ENCODE results near the gene SGK1. TPM values are rescaled to one million over a fixed set of nuclear protein-coding genes. Genes with fewer than 3 reads are reported as not detected.
"Not testable (repeated sequence)": the region's sequence is repeated elsewhere in the genome, so short reads cannot be mapped to it uniquely, and the experiment has no call there.

The SGK1 gene
- total RNA-seq, 2 donors from 2014 or later = 63.5 to 728 TPM

DNA sequence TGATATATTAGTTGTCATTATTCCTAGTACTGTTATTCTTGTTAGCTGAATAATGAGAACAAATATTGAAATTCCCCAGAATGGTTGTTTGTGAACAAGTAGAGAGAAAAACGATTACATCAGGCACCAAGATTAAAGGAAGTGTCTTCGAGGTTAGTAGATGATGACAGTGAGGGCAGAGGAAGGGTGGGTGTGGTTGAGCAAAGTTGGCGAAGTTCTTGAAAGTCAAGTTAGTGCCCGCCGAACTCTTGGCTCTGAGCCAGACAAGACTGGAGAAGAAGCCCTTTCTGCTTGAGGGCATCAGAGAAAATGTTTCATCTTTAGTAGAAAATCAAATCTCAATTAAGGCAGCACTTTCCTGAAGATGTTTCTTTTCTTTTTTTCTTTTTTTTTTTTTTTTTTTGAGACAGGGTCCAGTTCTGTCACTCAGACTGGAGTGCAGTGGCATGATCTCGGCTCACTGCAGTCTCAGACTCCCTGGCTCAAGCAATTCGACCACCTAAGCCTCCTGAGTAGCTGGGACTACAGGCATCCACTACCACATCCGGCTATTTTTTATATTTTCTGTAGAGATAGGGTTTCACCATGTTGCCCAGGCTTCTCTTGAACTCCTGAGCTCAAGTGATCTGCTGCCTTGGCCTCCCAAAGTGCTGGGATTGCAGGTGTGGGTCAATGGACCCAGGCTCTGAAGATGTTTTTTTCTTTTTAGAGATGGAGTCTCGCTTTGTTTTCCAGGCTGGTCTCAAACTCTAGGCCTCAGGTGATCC is 77.1 kb downstream of the SGK1 start:
- ATAC-seq (no peak), DNase-seq (peak; percentile 50 to 62)
- intact Hi-C loops (cut with DNase I, micrococcal nuclease) = no loop called here

DNA sequence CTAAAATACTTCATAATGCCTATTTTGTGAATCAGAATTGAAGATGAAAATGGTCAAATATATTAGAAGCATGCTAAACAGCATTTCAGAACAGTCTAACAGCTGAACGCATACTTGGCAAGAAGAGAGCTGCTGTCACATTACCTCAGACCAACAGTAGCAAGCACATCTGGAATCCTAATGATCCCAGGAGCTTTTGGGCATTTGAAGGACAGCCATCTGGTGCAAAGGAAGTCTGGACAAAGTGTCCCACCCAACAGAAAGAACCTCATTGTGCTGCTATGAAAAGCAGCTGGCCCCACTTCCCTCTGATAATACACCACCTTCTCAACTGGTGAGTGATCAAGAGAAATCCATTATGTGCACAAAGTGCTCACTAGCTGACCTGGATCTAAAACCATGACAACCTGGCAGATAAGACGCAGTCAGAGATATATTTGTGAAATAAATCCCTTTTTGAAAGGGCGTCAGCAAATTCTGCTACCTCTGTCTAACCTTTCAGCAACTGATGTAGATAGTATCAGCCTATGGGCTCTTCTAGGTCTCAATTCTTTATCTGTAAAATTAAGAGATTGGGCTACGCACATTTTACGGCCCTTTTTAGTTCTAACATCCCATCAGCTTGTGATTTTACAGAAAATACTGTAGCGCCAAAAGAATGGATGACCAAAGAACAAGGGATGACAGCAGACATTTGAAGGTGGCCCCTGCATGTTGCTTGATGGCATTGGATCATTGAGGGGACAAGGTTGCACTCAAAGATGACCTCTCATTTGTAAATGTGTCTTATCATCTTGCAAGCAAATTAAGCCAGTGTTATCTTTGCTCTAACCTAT is 78.7 kb downstream of the SGK1 start:
- DNase-seq (no peak), ATAC-seq (no peak)
- intact Hi-C loops (cut with DNase I, micrococcal nuclease) = no loop called here

DNA sequence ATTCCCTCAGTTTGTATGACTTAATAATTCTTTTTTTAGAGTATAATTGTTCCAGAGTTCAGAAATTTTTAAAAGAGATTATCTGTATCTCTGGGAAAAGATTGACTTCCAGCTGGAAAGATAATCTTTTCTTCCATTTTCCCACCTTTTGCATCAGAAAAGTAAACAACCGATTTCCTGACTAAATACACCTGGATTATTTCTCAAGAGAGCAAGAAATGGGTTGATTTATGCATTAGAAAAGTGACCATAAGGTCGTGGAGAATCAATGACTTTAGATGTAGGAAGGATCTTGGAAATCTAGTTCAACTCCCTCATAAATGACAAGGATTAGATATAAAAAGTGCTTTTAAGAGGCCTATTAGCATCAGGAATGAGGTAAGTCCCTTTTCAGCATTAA is 79.9 kb downstream of the SGK1 start:
- DNase-seq (no peak), ATAC-seq (no peak)
- intact Hi-C loops (cut with DNase I, micrococcal nuclease) = no loop called here

DNA sequence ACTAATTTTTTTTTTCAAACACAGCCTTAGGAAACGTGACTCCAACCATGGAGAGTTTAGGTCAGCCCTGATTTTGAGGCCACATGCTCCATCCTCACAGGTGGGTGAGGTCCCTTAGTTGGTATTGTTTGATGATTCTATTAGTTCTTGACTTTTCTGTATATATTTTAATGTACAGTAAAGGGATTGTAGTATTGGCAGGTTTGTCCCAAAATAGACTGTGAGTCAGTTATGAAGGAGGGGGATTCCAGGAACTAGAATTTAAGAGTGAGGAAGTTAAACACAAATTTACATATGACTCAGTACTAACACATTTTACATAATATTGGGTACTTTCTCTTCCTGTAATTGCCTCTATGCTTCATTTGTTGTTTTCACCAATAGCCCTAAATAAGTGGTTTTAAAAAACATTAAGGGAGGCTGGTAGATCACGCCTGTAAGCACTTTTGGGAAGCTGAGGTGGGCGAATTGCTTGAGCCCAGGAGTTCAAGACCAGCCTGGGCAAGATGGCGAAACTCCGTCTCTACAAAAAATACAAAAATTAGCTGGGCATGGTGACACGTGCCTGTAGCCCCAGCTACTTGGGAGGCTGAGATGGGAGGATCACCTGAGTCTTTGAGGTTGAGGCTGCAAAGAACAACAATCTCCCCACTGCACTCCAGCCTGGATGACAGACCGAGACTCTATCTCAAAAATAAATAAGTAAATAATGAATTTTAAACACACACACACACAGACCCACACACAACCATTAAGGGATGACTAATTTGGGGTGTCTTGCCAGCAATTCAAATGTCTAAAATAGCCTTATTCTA is 81.8 kb downstream of the SGK1 start:
- ATAC-seq = no peak
- DNase-seq = no peak
- intact Hi-C loops (cut with DNase I, micrococcal nuclease) = no loop called here

DNA sequence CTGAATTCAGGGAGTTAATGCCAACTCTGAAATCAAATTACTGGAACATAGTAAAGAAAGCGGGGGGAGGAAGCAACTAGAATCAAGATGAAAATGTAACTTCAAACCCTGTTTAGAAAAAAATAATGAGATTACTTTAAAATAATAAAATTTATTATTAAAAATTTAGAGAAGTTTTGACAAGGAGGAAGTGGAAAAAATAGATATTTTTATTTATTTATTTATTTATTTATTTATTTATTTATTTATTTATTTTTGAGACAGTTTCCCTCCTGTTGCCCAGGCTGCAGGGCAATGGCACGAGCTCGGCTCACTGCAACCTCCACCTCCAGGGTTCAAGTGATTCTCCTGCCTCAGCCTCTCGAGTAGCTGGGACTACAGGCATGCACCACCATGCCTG is 82.6 kb downstream of the SGK1 start:
- DNase-seq; intact Hi-C loops (cut with DNase I, micrococcal nuclease); ATAC-seq: not testable (repeated sequence)

DNA sequence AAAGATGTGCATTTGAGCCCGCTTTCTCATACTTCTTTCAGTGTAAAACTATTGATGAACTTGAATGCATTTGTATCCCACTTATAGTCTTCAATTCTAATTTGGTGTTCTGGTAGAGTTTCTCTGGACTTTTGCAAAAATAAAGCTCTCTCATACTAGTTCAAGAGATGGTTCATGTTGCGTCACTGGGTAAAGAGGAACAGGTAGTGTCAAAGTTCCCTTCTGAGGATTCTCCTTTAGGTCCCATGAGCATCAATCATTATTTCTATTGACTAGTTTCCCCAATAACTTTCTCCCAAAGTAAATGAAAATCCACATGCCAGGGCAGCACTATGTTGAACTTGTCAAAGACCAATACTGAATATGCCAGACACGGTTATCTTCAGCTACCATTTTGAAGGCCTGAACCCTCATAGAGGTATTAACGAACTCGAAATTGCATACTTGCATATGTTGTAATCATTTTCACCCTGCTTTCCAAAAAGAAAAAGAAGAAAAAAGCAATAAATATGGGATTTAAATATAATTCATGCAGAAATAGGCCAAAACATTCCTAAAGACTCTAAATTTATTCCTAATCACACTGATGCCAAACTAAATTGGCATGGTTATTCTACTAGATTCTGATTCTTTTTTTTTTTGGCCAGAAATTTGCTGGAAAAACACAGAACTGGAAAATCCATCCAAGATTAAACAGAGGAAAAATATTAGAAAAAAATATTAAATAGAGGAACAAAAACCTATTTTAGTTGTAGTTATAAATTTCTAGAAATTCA is 84.5 kb downstream of the SGK1 start:
- DNase-seq = no peak
- intact Hi-C loops (cut with DNase I, micrococcal nuclease) = no loop called here
- no peak for ATAC-seq

DNA sequence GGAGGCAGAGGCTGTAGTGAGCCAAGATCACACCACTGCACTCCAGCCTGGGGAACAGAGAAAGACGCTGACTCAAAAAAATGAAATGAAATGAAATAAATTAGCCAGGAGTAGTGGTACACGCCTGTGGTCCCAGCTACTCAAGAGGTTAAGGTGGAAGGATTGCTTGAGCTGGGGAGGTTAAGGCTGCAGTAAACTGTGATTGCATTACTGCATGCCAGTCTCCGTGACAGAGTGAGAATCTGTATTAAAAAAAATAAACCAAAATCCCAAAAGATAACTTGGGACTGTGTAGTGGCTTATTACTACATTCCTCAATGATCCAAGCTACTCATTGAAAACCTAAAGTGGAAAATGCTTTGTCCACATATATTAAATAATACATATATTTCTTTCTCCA is 87.0 kb downstream of the SGK1 start:
- no peak for DNase-seq
- intact Hi-C loops (cut with DNase I, micrococcal nuclease) = no loop called here
- ATAC-seq = no peak

DNA sequence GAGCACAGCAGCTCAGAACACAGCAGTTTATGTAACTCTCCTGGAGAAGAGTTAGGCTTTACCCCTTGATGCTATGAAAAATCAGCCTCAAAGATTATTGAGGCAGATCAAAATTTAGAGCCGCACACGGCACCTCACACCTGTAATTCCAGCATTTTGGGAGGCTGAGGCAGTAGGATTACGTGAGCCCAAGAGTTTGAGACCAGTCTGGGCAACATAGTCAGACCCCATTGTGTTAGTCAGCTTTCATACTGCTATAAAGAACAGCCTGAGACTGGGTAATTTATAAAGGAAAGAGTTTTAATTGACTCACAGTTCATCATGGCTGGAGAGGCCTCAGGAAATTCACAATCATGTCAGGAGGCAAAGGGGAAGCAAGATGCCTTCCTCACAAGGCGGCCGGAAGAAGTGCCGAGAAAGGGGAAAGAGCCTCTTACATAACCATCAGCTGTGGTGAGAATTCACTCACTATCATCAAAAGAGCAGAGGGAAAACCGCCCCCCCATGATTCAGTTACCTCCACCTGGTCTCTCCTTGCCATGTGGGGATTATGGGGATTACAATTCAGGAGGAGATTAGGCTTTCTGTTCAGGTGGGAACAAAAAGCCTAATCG is 87.7 kb downstream of the SGK1 start:
- ATAC-seq (no peak), DNase-seq (peak in 1 of 2 donors; percentile 13)
- intact Hi-C loops (cut with DNase I, micrococcal nuclease) = no loop called here

DNA sequence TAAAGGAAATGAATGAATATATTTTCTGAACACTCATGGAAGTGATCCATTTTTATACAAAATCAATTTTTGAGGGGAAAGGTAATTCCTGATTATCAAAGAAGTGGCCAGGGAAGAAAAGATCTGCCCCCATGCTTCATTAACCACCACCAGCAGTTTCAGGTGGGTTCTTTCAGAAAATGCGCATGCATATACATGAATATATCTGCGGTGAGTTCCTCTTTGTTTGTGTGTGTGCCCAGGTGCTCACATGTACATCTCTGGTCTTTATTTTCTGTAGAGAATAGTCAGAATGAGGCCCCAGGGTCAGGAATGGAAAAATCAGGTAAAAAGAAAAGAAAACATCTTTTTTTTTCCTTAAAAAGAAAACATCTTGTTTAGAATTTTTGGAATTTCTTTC is 88.4 kb downstream of the SGK1 start:
- intact Hi-C loops (cut with DNase I, micrococcal nuclease) = no loop called here
- no peak for DNase-seq
- ATAC-seq = no peak

DNA sequence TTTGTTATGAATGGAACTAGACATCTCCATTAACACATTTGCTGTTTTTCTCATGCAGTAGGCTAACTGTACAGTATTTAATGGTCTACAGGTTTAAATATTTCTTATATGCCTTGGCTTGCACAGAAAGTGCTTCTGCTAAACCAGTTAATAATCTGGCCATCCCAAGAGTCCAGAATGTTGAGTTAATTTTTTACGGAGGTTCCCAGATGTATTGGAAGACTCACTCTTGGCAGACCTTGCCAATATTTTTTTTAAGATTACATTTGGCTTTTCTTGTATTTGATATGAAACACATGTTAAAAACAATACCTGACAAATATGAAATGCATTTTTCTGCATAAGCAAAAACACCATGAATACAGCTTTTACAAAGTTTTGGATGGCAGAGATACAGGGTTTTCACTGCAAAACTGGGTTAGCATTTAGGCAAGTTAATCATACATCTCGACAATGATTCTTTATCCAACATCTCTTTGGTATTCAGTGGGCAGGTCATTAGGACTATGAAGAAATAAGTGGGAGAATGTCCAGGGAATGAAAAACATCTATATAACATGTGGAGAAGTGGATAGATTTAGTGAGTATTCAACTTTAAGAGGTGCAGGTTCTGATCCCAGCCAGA is 94.0 kb downstream of the SGK1 start:
- no peak for DNase-seq
- ATAC-seq = no peak
- intact Hi-C loops (cut with DNase I, micrococcal nuclease) = no loop called here

DNA sequence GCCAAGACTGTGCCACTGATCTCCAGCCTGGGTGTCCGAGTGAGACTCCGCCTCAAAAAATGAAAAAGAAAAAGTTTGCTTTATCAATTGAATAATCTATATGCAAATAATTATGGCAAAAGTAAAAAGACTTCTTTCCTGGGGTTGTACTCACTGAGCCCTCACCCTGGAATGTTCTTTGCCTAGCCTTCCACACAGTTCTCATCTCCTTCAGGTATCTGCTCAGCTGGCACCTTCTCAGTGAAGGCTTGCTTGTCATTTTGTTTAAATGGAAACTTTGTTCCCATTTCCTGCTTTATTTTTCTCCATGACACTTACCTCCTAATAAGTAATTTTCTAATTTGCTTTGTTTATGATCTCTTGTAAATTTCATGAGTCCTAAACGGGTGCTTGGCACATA is 96.7 kb downstream of the SGK1 start:
- intact Hi-C loops (cut with DNase I, micrococcal nuclease) = no loop called here
- ATAC-seq (no peak), DNase-seq (no peak)

DNA sequence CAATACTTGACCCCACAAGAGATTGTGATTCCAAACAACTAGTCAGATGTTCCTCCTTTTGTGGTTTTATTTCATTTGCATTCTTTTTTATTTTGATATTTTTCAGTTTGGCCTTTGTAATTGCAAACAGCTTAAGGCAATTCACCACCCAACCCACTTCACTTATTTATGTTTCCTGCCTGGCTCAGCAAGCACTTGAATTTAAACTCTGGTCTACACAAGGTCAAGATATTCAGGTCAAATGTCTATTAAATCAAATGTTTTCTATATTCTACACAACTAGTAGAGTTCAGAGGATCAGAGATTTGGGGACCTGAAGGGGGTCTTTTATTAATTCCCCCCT is 100.1 kb downstream of the SGK1 start:
- DNase-seq = no peak
- no peak for ATAC-seq
- intact Hi-C loops (cut with DNase I, micrococcal nuclease) = no loop called here

DNA sequence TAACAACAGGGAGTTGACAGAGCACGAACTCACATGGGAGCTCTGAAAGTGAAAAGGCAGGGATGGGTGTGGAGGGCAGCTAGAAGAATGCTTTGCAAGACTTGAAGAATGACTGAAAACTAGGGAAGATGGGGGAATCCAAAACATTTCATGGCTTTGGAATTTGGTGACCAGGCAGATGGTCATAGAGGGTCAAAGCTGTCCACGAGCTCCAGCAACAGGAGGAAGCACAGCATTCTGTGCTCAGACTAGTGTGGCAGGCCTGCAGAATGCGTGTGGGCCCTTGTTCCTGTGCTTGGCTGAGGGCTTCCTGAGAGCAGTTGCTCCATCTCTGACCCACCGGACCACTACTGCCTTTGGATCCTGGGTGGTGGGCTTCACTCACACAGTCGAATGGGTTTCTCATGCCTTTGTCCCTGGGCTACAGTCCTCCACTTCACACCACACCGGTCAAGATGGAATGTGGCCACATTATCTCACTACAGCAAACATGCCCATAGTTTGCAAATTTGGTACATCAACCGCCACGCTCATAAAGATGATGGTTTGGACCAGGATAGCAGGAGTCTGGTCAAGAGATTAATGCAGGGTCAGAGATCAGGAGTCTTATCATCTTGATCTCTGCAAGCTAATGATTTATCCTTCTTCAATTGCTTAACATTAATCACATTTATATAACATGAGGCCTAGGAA is 100.7 kb downstream of the SGK1 start:
- no peak for ATAC-seq

DNA sequence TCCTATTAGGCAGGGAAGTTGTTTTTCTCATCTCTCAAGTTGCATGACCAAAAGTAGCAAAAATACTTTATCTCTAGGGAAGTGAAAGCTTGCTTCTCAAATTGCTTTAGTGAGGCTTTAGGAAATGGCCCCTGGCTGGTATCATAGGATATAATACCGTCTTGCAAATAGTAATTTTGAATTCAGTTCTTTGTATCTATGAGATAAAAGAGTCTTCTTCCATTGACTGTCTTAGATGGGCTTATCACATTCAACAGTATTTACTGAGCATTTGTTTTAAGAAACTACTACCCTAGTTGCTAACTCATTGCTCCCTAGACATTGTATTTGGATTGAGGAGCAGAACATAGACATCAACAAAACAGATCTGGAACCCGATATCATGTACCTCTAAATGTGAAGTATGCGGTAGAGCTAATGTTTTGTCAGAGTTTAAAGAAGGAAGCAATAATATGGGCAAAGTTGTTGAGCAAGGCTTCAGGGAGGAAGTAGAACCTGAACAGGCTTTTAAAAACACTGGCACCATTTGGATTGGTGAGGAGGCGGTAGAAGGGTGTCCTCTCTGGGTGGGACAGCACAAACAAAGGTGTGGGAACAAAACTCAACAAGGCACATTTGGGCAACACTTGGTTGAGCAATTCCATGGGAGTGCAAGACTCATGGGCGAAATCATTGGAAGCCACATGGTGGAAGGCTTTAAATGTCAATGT is 101.5 kb downstream of the SGK1 start:
- intact Hi-C loops (cut with DNase I, micrococcal nuclease) = no loop called here
- no peak for DNase-seq
- no peak for ATAC-seq

More for the DNA sequence above, 100.7 kb downstream of the SGK1 start:
- no peak for DNase-seq
- intact Hi-C loops (cut with DNase I, micrococcal nuclease) = no loop called here

DNA sequence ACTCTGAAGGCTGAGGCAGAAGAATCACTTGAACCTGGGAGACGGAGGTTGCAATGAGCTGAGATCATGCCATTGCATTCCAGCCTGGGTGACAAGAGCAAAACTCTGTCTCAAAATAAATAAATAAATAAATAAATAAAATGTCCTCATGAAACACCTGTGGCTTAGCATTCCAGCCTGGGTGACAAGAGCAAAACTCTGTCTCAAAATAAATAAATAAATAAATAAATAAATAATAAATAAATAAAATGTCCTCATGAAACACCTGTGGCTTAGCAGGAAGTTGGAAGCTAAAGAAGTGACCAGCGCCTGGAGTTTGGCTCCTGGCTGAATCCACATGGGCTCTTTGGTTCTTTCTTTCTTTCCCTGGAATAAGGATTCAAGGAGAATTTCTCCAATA is 104.5 kb downstream of the SGK1 start:
- DNase-seq; ATAC-seq; intact Hi-C loops (cut with DNase I, micrococcal nuclease): not testable (repeated sequence)

DNA sequence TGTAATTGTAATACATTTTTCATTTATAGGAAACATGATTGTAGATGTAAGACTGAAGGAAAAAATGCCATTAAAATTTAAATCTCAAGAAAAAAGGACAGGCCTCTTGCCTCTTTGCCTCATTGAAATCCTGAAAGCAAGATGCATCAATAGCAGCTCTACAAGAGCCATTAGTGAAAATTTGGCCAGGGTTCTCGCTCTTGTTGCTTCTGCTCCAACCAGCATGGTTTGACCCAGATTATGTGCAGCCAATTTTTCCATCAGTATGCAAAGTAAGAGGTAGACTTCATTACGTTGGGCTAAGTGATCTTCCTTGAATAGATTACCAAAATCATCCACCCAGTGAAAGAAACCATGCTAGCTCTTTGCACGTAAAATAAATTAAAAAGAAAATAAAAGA is 106.6 kb downstream of the SGK1 start:
- intact Hi-C loops (cut with DNase I, micrococcal nuclease) = no loop called here

DNA sequence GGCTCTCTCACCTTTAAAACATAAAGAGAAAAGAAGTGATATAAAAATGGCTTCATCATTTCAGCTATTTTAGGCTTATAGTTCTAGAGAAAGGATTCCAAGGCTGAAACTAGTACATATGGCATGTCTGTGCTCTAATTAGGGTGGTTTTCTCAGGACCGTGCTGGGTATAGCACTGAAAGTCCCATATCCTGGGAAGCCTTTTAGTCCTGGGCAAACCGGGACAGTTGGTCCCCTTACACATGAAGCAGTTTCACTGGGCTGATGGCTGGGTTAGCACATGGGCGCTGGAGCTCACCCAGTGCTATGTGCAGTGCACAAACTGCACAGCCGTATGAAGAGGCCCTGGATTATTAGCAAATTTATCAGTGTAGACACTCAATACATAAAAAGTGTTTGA is 110.5 kb downstream of the SGK1 start:
- intact Hi-C loops (cut with DNase I, micrococcal nuclease) = no loop called here
- ATAC-seq = no peak

More for the DNA sequence above, 106.6 kb downstream of the SGK1 start:
- no peak for DNase-seq
- ATAC-seq = no peak

More for the DNA sequence above, 110.5 kb downstream of the SGK1 start:
- DNase-seq = no peak

Measured in left colon (tissue), 2 donors.